OCI-LY1 (cell line): ENCODE measurements around the gene PTPRD.

Experiments
- H2AFZ ChIP-seq: fragments of 200-600 bp; sonication (generic), shearing (Covaris generic); 2 replicates; pipeline ENCODE4 v1.6.0; 2014; ENCODE audit warnings: antibody characterized with exemption, mild to moderate bottlenecking, low read length
- H3F3A ChIP-seq: fragments of 200-600 bp; sonication (generic), shearing (Covaris generic); 2 replicates; pipeline ENCODE4 v1.6.0; 2014; ENCODE audit warnings: mild to moderate bottlenecking, antibody characterized with exemption, low read length, moderate library complexity; ENCODE audit not compliant: insufficient read depth
- H3K27ac ChIP-seq: fragments of 200-600 bp; sonication (generic); 2 replicates; pipeline ENCODE4 v1.5.1; 2014; ENCODE audit warnings: low read length, mixed run types, mild to moderate bottlenecking, low read depth; ENCODE audit not compliant: poor library complexity, severe bottlenecking
- H3K27me3 ChIP-seq: fragments of 200-600 bp; sonication (generic); 2 replicates; pipeline ENCODE4 v1.6.0; 2014; ENCODE audit warnings: antibody characterized with exemption, mild to moderate bottlenecking, low read length, moderate library complexity; ENCODE audit not compliant: insufficient read depth
- H3K36me3 ChIP-seq: fragments of 200-600 bp; sonication (generic); 2 replicates; pipeline ENCODE4 v1.6.1; 2014; ENCODE audit warnings: mild to moderate bottlenecking, antibody characterized with exemption, low read length, moderate library complexity, mixed read lengths; ENCODE audit not compliant: insufficient read depth
- H3K4me1 ChIP-seq: fragments of 200-600 bp; sonication (generic); 2 replicates; pipeline ENCODE4 v1.5.1; 2014; ENCODE audit warnings: mild to moderate bottlenecking, low read length, moderate library complexity; ENCODE audit not compliant: insufficient read depth, severe bottlenecking
- H3K4me2 ChIP-seq: fragments of 200-600 bp; sonication (generic), shearing (Covaris generic); 2 replicates; pipeline ENCODE4 v1.6.1; 2014; ENCODE audit warnings: low read length
- H3K4me3 ChIP-seq: fragments of 200-600 bp; sonication (generic); 2 replicates; pipeline ENCODE4 v1.5.1; 2014; ENCODE audit warnings: low read length, low read depth, mild to moderate bottlenecking, mixed read lengths; ENCODE audit not compliant: poor library complexity, severe bottlenecking
- H3K79me2 ChIP-seq: fragments of 200-600 bp; shearing (Covaris generic); 2 replicates; pipeline ENCODE4 v1.6.1; 2016; ENCODE audit warnings: mixed run types, low read length, mixed read lengths; ENCODE audit not compliant: insufficient read depth
- H3K9ac ChIP-seq: fragments of 200-600 bp; sonication (generic), shearing (Covaris generic); 2 replicates; pipeline ENCODE4 v1.6.1; 2014; ENCODE audit warnings: mild to moderate bottlenecking, low read length, mixed read lengths
- H3K9me2 ChIP-seq: fragments of 200-600 bp; sonication (generic), shearing (Covaris generic); 2 replicates; pipeline ENCODE4 v1.6.1; 2014; ENCODE audit warnings: low read depth, mild to moderate bottlenecking, low read length, mixed read lengths
- H3K9me3 ChIP-seq: fragments of 200-600 bp; shearing (Covaris generic); 2 replicates; pipeline ENCODE4 v1.6.1; 2014; ENCODE audit warnings: low read length, mixed read lengths
- H4K20me1 ChIP-seq: fragments of 200-600 bp; sonication (generic), shearing (Covaris generic); 2 replicates; pipeline ENCODE4 v1.6.0; 2016; ENCODE audit warnings: mild to moderate bottlenecking, low read length; ENCODE audit not compliant: insufficient read depth
- EZH2 ChIP-seq: fragments of 200-600 bp; sonication (generic), shearing (Covaris generic); IDR thresholded peaks from 2 replicates; pipeline ENCODE4 v1.8.0; 2017; ENCODE audit warnings: borderline replicate concordance, mixed run types, mild to moderate bottlenecking, antibody characterized with exemption, low read length, moderate library complexity, mixed read lengths
- TF ChIP-seq, protein P1 (sequence below): fragments of 200-600 bp; sonication (generic), shearing (Covaris generic); IDR thresholded peaks from 2 replicates; pipeline ENCODE4 v1.5.1; 2017; ENCODE audit warnings: mild to moderate bottlenecking, antibody characterized with exemption, low read length, moderate library complexity, mixed read lengths

PTPRD gene

GRCh38 chr9:10041726-10042229 is 571.0 kb downstream of the PTPRD start:
- Histone ChIP-seq H3K36me3 (no peaks in the 10 kb centered on the region), H4K20me1 (no peaks in the 10 kb centered on the region), H3K9me2 (no peaks in the 10 kb centered on the region), H3K9ac (no peak overlapping the region), H3K4me2 (no peak overlapping the region), H3K27ac (no peak overlapping the region), H2AFZ (no peak overlapping the region), H3K27me3 (no peaks in the 10 kb centered on the region), H3K9me3 (no peaks in the 10 kb centered on the region), H3F3A (no peaks in the 10 kb centered on the region), H3K4me1 (no peaks in the 10 kb centered on the region), H3K4me3 (no peak overlapping the region), H3K79me2 (no peaks in the 10 kb centered on the region)
- TF ChIP-seq EZH2: no peak
- TF ChIP-seq, protein P1, sequence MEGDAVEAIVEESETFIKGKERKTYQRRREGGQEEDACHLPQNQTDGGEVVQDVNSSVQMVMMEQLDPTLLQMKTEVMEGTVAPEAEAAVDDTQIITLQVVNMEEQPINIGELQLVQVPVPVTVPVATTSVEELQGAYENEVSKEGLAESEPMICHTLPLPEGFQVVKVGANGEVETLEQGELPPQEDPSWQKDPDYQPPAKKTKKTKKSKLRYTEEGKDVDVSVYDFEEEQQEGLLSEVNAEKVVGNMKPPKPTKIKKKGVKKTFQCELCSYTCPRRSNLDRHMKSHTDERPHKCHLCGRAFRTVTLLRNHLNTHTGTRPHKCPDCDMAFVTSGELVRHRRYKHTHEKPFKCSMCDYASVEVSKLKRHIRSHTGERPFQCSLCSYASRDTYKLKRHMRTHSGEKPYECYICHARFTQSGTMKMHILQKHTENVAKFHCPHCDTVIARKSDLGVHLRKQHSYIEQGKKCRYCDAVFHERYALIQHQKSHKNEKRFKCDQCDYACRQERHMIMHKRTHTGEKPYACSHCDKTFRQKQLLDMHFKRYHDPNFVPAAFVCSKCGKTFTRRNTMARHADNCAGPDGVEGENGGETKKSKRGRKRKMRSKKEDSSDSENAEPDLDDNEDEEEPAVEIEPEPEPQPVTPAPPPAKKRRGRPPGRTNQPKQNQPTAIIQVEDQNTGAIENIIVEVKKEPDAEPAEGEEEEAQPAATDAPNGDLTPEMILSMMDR: no peak

DNA sequence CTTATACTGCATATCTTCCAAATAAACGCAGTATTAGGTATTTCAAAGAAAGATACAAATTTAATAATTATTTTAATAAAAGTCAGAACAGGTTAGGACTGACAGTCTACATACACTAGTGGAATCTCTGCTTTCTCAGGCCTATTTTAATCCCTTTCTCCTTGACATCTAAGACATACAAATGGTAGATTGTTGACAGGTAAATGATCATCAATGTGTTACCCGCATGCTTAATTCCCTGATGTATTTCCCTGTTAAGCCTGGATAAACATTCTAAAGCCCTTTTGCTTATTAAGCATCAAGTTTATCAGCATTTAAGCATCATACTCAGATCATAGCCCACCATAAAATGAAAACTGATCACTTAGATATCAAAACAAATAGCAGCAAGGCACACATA is 576.7 kb downstream of the PTPRD start:
- Histone ChIP-seq H3K9ac (no peak overlapping the region), H3F3A (no peaks in the 10 kb centered on the region), H3K4me1 (no peaks in the 10 kb centered on the region), H3K4me3 (no peak overlapping the region), H3K4me2 (no peak overlapping the region), H3K36me3 (no peaks in the 10 kb centered on the region), H4K20me1 (no peaks in the 10 kb centered on the region), H3K9me2 (no peaks in the 10 kb centered on the region), H2AFZ (no peak overlapping the region), H3K27ac (no peak overlapping the region), H3K79me2 (no peaks in the 10 kb centered on the region), H3K27me3 (no peaks in the 10 kb centered on the region), H3K9me3 (no peaks in the 10 kb centered on the region)
- TF ChIP-seq EZH2: no peak
- TF ChIP-seq, protein P1: no peak

- no peak for TF ChIP-seq EZH2
- TF ChIP-seq, protein P1: no peak
- no peaks in the 10 kb centered on the region for H3K27me3 ChIP-seq
- H4K20me1 ChIP-seq: no peaks in the 10 kb centered on the region
- no peak overlapping the region for H3K4me3 ChIP-seq
- no peak overlapping the region for H2AFZ ChIP-seq
- H3K4me1 ChIP-seq: no peaks in the 10 kb centered on the region
- H3K4me2 ChIP-seq: no peak overlapping the region
- no peak overlapping the region for H3K9ac ChIP-seq
- H3K36me3 ChIP-seq: no peaks in the 10 kb centered on the region
- H3K27ac ChIP-seq: no peak overlapping the region
- H3F3A ChIP-seq: no peaks in the 10 kb centered on the region
- no peaks in the 10 kb centered on the region for H3K79me2 ChIP-seq
- H3K9me3 ChIP-seq: no peaks in the 10 kb centered on the region
- no peaks in the 10 kb centered on the region for H3K9me2 ChIP-seq
Measured at GRCh38 chr9:10032166-10032565, 580.6 kb downstream of the PTPRD start.
